Endothelial cell of umbilical vein (primary cell): ENCODE data around the gene MCTP1. TPM values are rescaled to one million over a fixed set of nuclear protein-coding genes. Genes with fewer than 3 reads are reported as not detected.

ENCODE experiments used
- BruUV-seq: library from RNA; stranded (reverse); fragments of 400-500 nt; replicated peaks from 2 replicates; lab custom pipeline; 2021; lab: Mats Ljungman, UMichigan
- CTCF ChIA-PET: fragments of 300-600, 350-600 bp; sonication (Branson Sonifier 250); formaldehyde crosslinking; loops from one replicate; lab custom pipeline; 2021; ENCODE audit warnings: antibody characterized with exemption, inconsistent platforms; lab: Charles Lee
- POLR2A ChIA-PET: fragments of 300-600, 350-600 bp; sonication (Branson Sonifier 250); formaldehyde crosslinking; loops from one replicate; lab custom pipeline; 2021; ENCODE audit warnings: antibody characterized with exemption, inconsistent platforms; lab: Charles Lee
- DNase-seq: peaks from one replicate; pipeline ENCODE4 v3.0.0-alpha.2; 2011; ENCODE audit warnings: low read depth, low spot score
- FAIRE-seq: peaks from 2 replicates; lab custom pipeline; 2011; peaks lifted over from hg19 to GRCh38; lab: Jason Lieb, UNC
- H2AFZ ChIP-seq: 2 replicates; pipeline ENCODE4 v1.6.0; 2012; ENCODE audit warnings: low read depth, low read length, control low read depth, inconsistent platforms
- H3K27ac ChIP-seq: 2 replicates; pipeline ENCODE4 v1.5.1; 2011; ENCODE audit warnings: low read depth, mild to moderate bottlenecking, control low read depth, low read length, moderate library complexity; ENCODE audit not compliant: insufficient read depth
- H3K27me3 ChIP-seq, 2 experiments: 2 replicates each; pipeline versions ENCODE4 v1.6.0 to v1.6.1; 2011; ENCODE audit warnings: low read length in 2 of 2, mixed read lengths in 1 of 2; ENCODE audit not compliant: control insufficient read depth in 2 of 2, insufficient read depth in 2 of 2
- H3K36me3 ChIP-seq, 2 experiments: 2 replicates in 1 of 2; 3 replicates in 1 of 2; pipeline ENCODE4 v1.5.1; 2011; ENCODE audit warnings: low read length in 2 of 2, mild to moderate bottlenecking in 1 of 2, moderate library complexity in 1 of 2; ENCODE audit not compliant: control insufficient read depth in 2 of 2, insufficient read depth in 2 of 2; ENCODE audit errors: extremely low read depth in 1 of 2
- H3K4me1 ChIP-seq: 3 replicates; pipeline ENCODE4 v1.5.1; 2011; ENCODE audit warnings: mild to moderate bottlenecking, low read length; ENCODE audit not compliant: control insufficient read depth, insufficient read depth; ENCODE audit errors: extremely low read depth
- H3K4me2 ChIP-seq: 2 replicates; pipeline ENCODE4 v1.6.1; 2011; ENCODE audit warnings: low read length, control low read depth, mixed read lengths; ENCODE audit not compliant: insufficient read depth
- H3K4me3 ChIP-seq, 3 experiments: fragments of 200-600 bp in 1 of 3; sonication (generic), shearing (Covaris generic) in 1 of 3; replicated peaks in 1 of 3; 2 replicates each; pipeline ENCODE4 v1.5.1; 2011 to 2016; ENCODE audit warnings: control low read depth in 3 of 3, low read length in 3 of 3, mild to moderate bottlenecking in 2 of 3, inconsistent platforms in 1 of 3, low read depth in 1 of 3, moderate library complexity in 1 of 3; ENCODE audit not compliant: insufficient read depth in 1 of 3
- H3K79me2 ChIP-seq: 2 replicates; pipeline ENCODE4 v1.6.0; 2012; ENCODE audit warnings: low read length, inconsistent platforms; ENCODE audit not compliant: control insufficient read depth, insufficient read depth
- H3K9ac ChIP-seq: replicated peaks from 2 replicates; pipeline ENCODE3; 2011; ENCODE audit warnings: low read length, control low read depth; ENCODE audit not compliant: insufficient read depth; ENCODE audit errors: extremely low read depth
- H3K9me1 ChIP-seq: replicated peaks from 3 replicates; pipeline ENCODE4 v1.6.0; 2011; ENCODE audit warnings: mild to moderate bottlenecking, low read length; ENCODE audit not compliant: control insufficient read depth, insufficient read depth; ENCODE audit errors: extremely low read depth
- H3K9me3 ChIP-seq: replicated peaks from 2 replicates; pipeline ENCODE4 v1.5.1; 2012; ENCODE audit warnings: low read length, inconsistent platforms; ENCODE audit not compliant: control insufficient read depth, insufficient read depth
- H4K20me1 ChIP-seq: replicated peaks from 2 replicates; pipeline ENCODE3; 2011; ENCODE audit warnings: mild to moderate bottlenecking, low read length; ENCODE audit not compliant: control insufficient read depth, insufficient read depth; ENCODE audit errors: extremely low read depth
- CTCF ChIP-seq, 2 donors: IDR thresholded peaks; 1 replicate in 1 of 2; 2 replicates in 1 of 2; pipeline ENCODE4 v1.5.1; 2011; ENCODE audit warnings: low read length in 2 of 2, mild to moderate bottlenecking in 2 of 2, moderate library complexity in 2 of 2, control low read depth in 1 of 2, inconsistent platforms in 1 of 2, low read depth in 1 of 2; ENCODE audit not compliant: insufficient read depth in 1 of 2; ENCODE audit errors: extremely low read depth in 1 of 2
- EZH2 ChIP-seq: IDR thresholded peaks from 2 replicates; pipeline ENCODE4 v1.6.1; 2012; ENCODE audit warnings: borderline replicate concordance, low read depth, mild to moderate bottlenecking, moderate library complexity, low read length, inconsistent platforms; ENCODE audit not compliant: severe bottlenecking
- FOS ChIP-seq: IDR thresholded peaks from 2 replicates; pipeline ENCODE4 v1.6.1; 2011; ENCODE audit warnings: mild to moderate bottlenecking, low read length, moderate library complexity, borderline replicate concordance; ENCODE audit not compliant: insufficient read depth
- GATA2 ChIP-seq: IDR thresholded peaks from 2 replicates; pipeline ENCODE4 v1.7.0; 2011; ENCODE audit warnings: low read depth, mild to moderate bottlenecking, moderate library complexity, mixed read lengths, low read length; ENCODE audit not compliant: insufficient read length, insufficient read depth
- JUN ChIP-seq: IDR thresholded peaks from 2 replicates; pipeline ENCODE4 v1.6.1; 2011; ENCODE audit warnings: borderline replicate concordance, low read depth; ENCODE audit not compliant: insufficient read length, insufficient read depth
- MAX ChIP-seq: IDR thresholded peaks from 2 replicates; pipeline ENCODE4 v1.6.1; 2011; ENCODE audit not compliant: insufficient read depth, insufficient read length
- MYC ChIP-seq: IDR thresholded peaks from one replicate; pipeline ENCODE4 v1.6.1; 2011; ENCODE audit warnings: mild to moderate bottlenecking, low read depth, low read length
- POLR2A ChIP-seq: IDR thresholded peaks from 2 replicates; pipeline ENCODE4 v1.6.1; 2012; ENCODE audit warnings: low read depth, mild to moderate bottlenecking, control low read depth, low read length
- POLR2AphosphoS5 ChIP-seq: IDR thresholded peaks from 2 replicates; pipeline ENCODE4 v1.6.1; 2012; ENCODE audit warnings: low read depth, mild to moderate bottlenecking, control low read depth, low read length, moderate library complexity; ENCODE audit not compliant: insufficient read depth
- dilution Hi-C: fragments of 300-500 bp; cut with MboI; formaldehyde crosslinking; loops from one replicate; pipeline ENCODE4 v1.15.0; 2019; ENCODE audit warnings: low sequenced_read_pairs; ENCODE audit not compliant: extremely low pct_ligation_motif_present
- intact Hi-C: fragments of 100-400 bp; cut with micrococcal nuclease; formaldehyde crosslinking; loops from one replicate; pipeline ENCODE4 v1.10.0; 2022
- polyA plus RNA-seq, 4 experiments: library from polyadenylated mRNA; depleted of rRNA in 3 of 4; stranded (reverse) in 3 of 4; unstranded in 1 of 4; fragments of >200 nt; gene quantifications; 2 replicates each; pipeline versions ENCODE4 v1.2.1 to v1.2.3, GENCODE V29; 2011 to 2012; ENCODE audit warnings: missing spikeins in 1 of 4
- total RNA-seq: library from RNA; stranded (reverse); gene quantifications from 2 replicates; pipeline ENCODE4 v1.2.3, GENCODE V29; 2021

MCTP1 gene
- total and polyA plus RNA-seq, 2 donors (not counting 3 experiments of a cell fraction or from before 2014, with no cell fraction given), result 79.3 to 203 TPM

DNA sequence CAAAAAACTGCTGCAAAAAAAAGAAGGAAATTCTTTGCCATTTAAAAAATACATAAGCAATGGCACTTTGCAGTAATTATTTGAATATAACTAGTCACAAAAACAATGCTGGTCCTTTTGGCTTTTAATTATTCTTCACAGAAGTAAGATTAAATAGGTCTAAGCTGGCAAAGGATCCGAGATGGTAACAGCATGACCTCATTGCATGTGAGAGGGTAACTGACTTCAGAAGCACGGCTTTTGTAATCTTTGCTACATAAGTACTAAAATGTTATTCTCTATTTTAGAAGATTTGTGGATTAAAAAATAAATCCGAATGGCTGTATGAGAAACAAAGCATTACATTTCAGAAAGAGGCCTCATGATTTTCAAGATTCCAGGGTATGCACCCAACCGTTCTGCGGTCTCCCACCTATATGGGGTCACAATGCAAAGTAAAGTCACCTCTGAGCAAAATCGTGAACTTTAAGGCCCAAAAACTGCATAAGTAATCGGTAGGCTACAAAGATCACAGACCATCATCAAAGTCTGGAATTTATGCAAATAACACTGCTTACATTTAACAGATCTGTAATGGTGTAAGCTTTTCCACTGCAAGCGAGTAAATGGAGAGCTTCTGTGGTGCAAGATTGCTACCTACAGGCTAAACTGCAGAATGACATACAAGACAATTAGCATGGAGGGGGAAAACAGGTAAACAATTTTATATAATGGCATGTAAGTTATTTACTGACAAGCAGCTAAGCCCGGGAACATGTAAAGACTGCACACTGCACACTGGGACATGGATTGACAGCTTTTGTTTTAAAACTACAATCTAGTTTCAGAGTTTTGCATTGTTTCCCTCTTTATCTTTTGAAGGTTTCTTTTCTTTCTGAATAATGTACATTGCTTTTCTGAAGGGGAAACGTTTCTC is 434.8 kb downstream of the MCTP1 start:
- FAIRE-seq (no peak), DNase-seq (peak; percentile 40)
- TF ChIP-seq CTCF (IDR thresholded peaks at IDR 0.05; ENCODE audit: extremely low read depth in 1 of 2, insufficient read depth in 1 of 2, low read depth in 1 of 2, low read length in 2 of 2), result peak; percentile 27 to 33
- TF ChIP-seq GATA2, result no peak
- BruUV-seq, result no TSS peak
- Histone ChIP-seq H3K4me2 (no peak overlapping the region), H3K27ac (no peak overlapping the region), H3K9me3 (no peaks in the 10 kb centered on the region), H2AFZ (no peak overlapping the region), H3K79me2 (no peaks in the 10 kb centered on the region), H3K36me3 (peaks cover 5 to 8% of the 10 kb centered on the region in 2 experiments), H3K9ac (no peak overlapping the region), H4K20me1 (no peaks in the 10 kb centered on the region), H3K27me3 (no peaks in the 10 kb centered on the region), H3K4me1 (no peaks in the 10 kb centered on the region), H3K4me3 (no peak overlapping the region), H3K9me1 (no peaks in the 10 kb centered on the region)
- dilution Hi-C loops (no loop called here), intact Hi-C loops (loop anchor here (10.0 kb wide), 1 partner anchor 325 kb away; no protein-coding TSS in a partner anchor)
- ChIA-PET POLR2A (no interaction called here), CTCF (interaction anchor here (0.6 to 1.8 kb wide), 17 partner anchors 8 to 1243 kb away, joined by 3 to 11 read pairs (median 3); no protein-coding TSS in a partner anchor)

DNA sequence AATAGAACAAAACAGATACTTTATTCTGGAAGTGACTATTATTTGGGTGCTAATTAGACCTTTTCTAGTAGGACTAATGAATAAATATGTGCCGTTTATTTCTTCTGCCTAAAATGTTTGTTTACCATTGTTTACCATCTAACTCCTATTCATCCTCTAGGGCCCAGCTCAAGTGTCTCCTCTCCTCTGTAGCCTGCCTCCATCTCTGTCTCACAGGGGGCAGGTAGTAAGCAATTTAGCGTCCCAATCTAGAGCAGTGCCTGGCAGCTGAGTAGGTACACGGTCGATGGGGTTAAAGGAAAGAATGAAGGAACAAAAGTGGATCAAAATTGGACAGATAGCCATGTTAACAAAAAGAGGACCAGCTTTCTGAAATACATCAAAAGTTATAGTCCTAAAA is 435.6 kb downstream of the MCTP1 start:
- dilution Hi-C loops, result no loop called here
- H2AFZ ChIP-seq, result no peak overlapping the region
- H3K4me3 ChIP-seq, result no peak overlapping the region
- no peaks in the 10 kb centered on the region for H4K20me1 ChIP-seq
- no peaks in the 10 kb centered on the region for H3K27me3 ChIP-seq
- no TSS peak for BruUV-seq
- H3K9me3 ChIP-seq, result no peaks in the 10 kb centered on the region
- peaks cover 5 to 8% of the 10 kb centered on the region in 2 experiments for H3K36me3 ChIP-seq
- H3K4me2 ChIP-seq, result no peak overlapping the region
- intact Hi-C loops, result no loop called here
- H3K9me1 ChIP-seq, result no peaks in the 10 kb centered on the region
- ChIA-PET POLR2A (no interaction called here), CTCF (interaction anchor here (0.6 to 1.8 kb wide), 2 partner anchors 8 to 18 kb away, joined by 3 to 11 read pairs; no protein-coding TSS in a partner anchor)
- H3K79me2 ChIP-seq, result no peaks in the 10 kb centered on the region
- H3K9ac ChIP-seq, result no peak overlapping the region
- no peak for DNase-seq
- TF ChIP-seq EZH2 (no peak), GATA2 (no peak), MAX (no peak), POLR2AphosphoS5 (no peak), JUN (no peak), POLR2A (no peak), CTCF (IDR thresholded peaks at IDR 0.05; ENCODE audit: extremely low read depth in 1 of 2, insufficient read depth in 1 of 2, low read depth in 1 of 2, low read length in 2 of 2) (no peak), MYC (no peak), FOS (no peak)
- FAIRE-seq, result no peak
- H3K27ac ChIP-seq, result no peak overlapping the region
- H3K4me1 ChIP-seq, result no peaks in the 10 kb centered on the region
